ENCODE data around the gene CTSZ. TPM values are rescaled to one million over a fixed set of nuclear protein-coding genes. Genes with fewer than 3 reads are reported as not detected.

CTSZ gene
- total RNA-seq, 1 experiment from 2014 or later = 37.6 TPM

- no peak for DNase-seq
- H3K4me3 Mint-ChIP-seq = peak overlapping the region in 1 of 2 experiments; percentile 60; a peak in 1 of 5 replicates
These were observed 1.4 kb downstream of the CTSZ start for GRCh38 chr20:59005523-59006166.

More at GRCh38 chr20:59005523-59006166, 1.4 kb downstream of the CTSZ start:
- H3T11ph ChIP-seq (ENCODE audit: low read length) = no peak overlapping the region
- H3K18ac ChIP-seq (ENCODE audit: insufficient read length, low read depth, low read length) = no peak overlapping the region
- no peaks in the 10 kb centered on the region for H3K27me3 ChIP-seq (ENCODE audit: insufficient read depth, low read length)
- H2BK20ac ChIP-seq (ENCODE audit: low read depth, low read length, poor library complexity, severe bottlenecking) = no peak overlapping the region
- no peaks in the 10 kb centered on the region for H3K79me2 ChIP-seq (ENCODE audit: insufficient read depth, low read length)
- no peak overlapping the region for H3K27ac ChIP-seq (ENCODE audit: insufficient read length, low read depth, low read length)
- H3K27me3 Mint-ChIP-seq (ENCODE audit: low read depth) = peaks cover 28% of the 10 kb centered on the region
- no peaks in the 10 kb centered on the region for H3K9me3 ChIP-seq (ENCODE audit: control insufficient read depth, low read depth, low read length)
- H4K8ac ChIP-seq (replicated peaks; ENCODE audit: insufficient read length, low read depth, low read length) = no peak overlapping the region
- no peak for TF ChIP-seq CTCF (conservative IDR thresholded peaks at IDR 0.05)
- no peak overlapping the region; the same call in 1 of the 2 replicates for H3K14ac ChIP-seq (ENCODE audit: insufficient read depth, low read length)
- no peak overlapping the region for H3K9ac ChIP-seq (ENCODE audit: extremely low read depth, insufficient read length, low read length)
- H4K91ac ChIP-seq (ENCODE audit: insufficient read length, low read depth, low read length) = no peak overlapping the region
- no CpG with 5 or more reads among the region's 3 CpGs for WGBS (ENCODE audit: extremely low coverage, insufficient read length, low lambda C conversion rate)
- no peak overlapping the region for H3K56ac ChIP-seq (ENCODE audit: insufficient read length, low read depth, low read length)
- no peak overlapping the region for H2BK12ac ChIP-seq (ENCODE audit: insufficient read length, low read depth, low read length)
- H3K23me2 ChIP-seq (ENCODE audit: insufficient read length, low read depth, low read length, poor library complexity, severe bottlenecking) = peaks cover 3% of the 10 kb centered on the region
- H3K4me1 ChIP-seq (ENCODE audit: insufficient read depth, low read length) = 0 out of 2 replicates have a peak, but pooled peaks cover 1% of the 10 kb centered on the region
- H4K5ac ChIP-seq (ENCODE audit: insufficient read length, low read depth, low read length) = no peak overlapping the region
- H2AK5ac ChIP-seq (ENCODE audit: insufficient read length, low read length) = no peak overlapping the region
- no peak overlapping the region for H2BK120ac ChIP-seq (ENCODE audit: low read depth, low read length, poor library complexity, severe bottlenecking)
- no peak overlapping the region for H3K4me2 ChIP-seq (ENCODE audit: insufficient read depth, insufficient read length, low read length)
- no peak overlapping the region for H2BK5ac ChIP-seq (ENCODE audit: insufficient read length, low read length)
- peaks cover 18% of the 10 kb centered on the region in 2 experiments for H3K4me1 Mint-ChIP-seq
- H2BK15ac ChIP-seq (ENCODE audit: low read depth, low read length) = no peak overlapping the region
- H3K23ac ChIP-seq (ENCODE audit: insufficient read length, low read depth, low read length) = no peak overlapping the region
- H3K36me3 Mint-ChIP-seq (ENCODE audit: insufficient read depth in 1 of 3, low read depth in 3 of 3) = peaks cover 0 to 12% (median 11%) of the 10 kb centered on the region in 3 experiments; a peak in 4 of 7 replicates
- H3K4ac ChIP-seq (ENCODE audit: low read depth, low read length) = no peak overlapping the region
- no peak overlapping the region for H2AFZ ChIP-seq (ENCODE audit: low read length)
- no peak overlapping the region for H3K27ac Mint-ChIP-seq
- no peaks in the 10 kb centered on the region for H3K79me1 ChIP-seq (ENCODE audit: insufficient read depth, low read depth, low read length, poor library complexity, severe bottlenecking)
- no peaks in the 10 kb centered on the region for H4K20me1 ChIP-seq (ENCODE audit: control insufficient read depth, insufficient read depth, insufficient read length)
- no peaks in the 10 kb centered on the region for H3K9me3 Mint-ChIP-seq

Measured in H9 (cell line).